RWPE2 (cell line): Measurements from ENCODE around the gene LMLN.

Experiments used
- ATAC-seq: fragments of 200-7000 bp; cut with Tn5 transposase; 3 replicates; pipeline ENCODE4 v1.9.1; 2021; ENCODE audit warnings: low read depth
- DNase-seq: peaks from one replicate; pipeline ENCODE4 v3.0.0-alpha.2; 2020; ENCODE audit warnings: low spot score
- H3K27ac ChIP-seq: fragments of 450-650 bp; 2 replicates; pipeline ENCODE4 v1.5.1; 2017; ENCODE audit warnings: mild to moderate bottlenecking; ENCODE audit not compliant: poor library complexity, severe bottlenecking
- H3K27me3 ChIP-seq: fragments of 250-450 bp; sonication (Bioruptor Pico); 2 replicates; pipeline ENCODE4 v1.5.1; 2021; ENCODE audit warnings: mild to moderate bottlenecking, moderate library complexity; ENCODE audit not compliant: insufficient read depth, poor library complexity, severe bottlenecking
- H3K36me3 ChIP-seq: fragments of 250-450 bp; sonication (Bioruptor Pico); 2 replicates; pipeline ENCODE4 v1.5.1; 2020; ENCODE audit warnings: low read depth, mild to moderate bottlenecking, moderate library complexity
- H3K4me1 ChIP-seq: fragments of 250-450 bp; sonication (Bioruptor Pico); 2 replicates; pipeline ENCODE4 v1.5.1; 2021; ENCODE audit warnings: mild to moderate bottlenecking, moderate library complexity; ENCODE audit not compliant: insufficient read depth, poor library complexity, severe bottlenecking
- H3K4me3 ChIP-seq: fragments of 250-450 bp; sonication (Bioruptor Pico); 2 replicates; pipeline ENCODE4 v1.5.1; 2021; ENCODE audit warnings: mild to moderate bottlenecking, moderate library complexity; ENCODE audit not compliant: severe bottlenecking
- H3K9me3 ChIP-seq: fragments of 250-450 bp; sonication (Bioruptor Pico); 2 replicates; pipeline ENCODE4 v1.5.1; 2021; ENCODE audit warnings: mild to moderate bottlenecking, moderate library complexity; ENCODE audit not compliant: severe bottlenecking
- CTCF ChIP-seq: fragments of 450-650 bp; IDR thresholded peaks from one replicate; pipeline ENCODE4 v1.5.1; 2017; ENCODE audit warnings: mild to moderate bottlenecking, moderate library complexity; ENCODE audit not compliant: poor library complexity, severe bottlenecking

The LMLN gene

GRCh38 chr3:197952440-197952839, 7.6 kb upstream of the LMLN start:
- Histone ChIP-seq H3K4me3 (no peak overlapping the region), H3K36me3 (peaks cover 60% of the 10 kb centered on the region), H3K9me3 (no peaks in the 10 kb centered on the region), H3K27me3 (no peaks in the 10 kb centered on the region), H3K27ac (peak overlapping the region; percentile 62), H3K4me1 (peaks cover 22% of the 10 kb centered on the region)
- DNase-seq (no peak), ATAC-seq (no peak)
- no peak for TF ChIP-seq CTCF

- no peaks in the 10 kb centered on the region for H3K9me3 ChIP-seq
- H3K4me3 ChIP-seq = no peak overlapping the region
- peak overlapping the region; percentile 62 for H3K27ac ChIP-seq
- peaks cover 30% of the 10 kb centered on the region for H3K4me1 ChIP-seq
- no peak for DNase-seq
- no peak for TF ChIP-seq CTCF
- H3K27me3 ChIP-seq = no peaks in the 10 kb centered on the region
- ATAC-seq = no peak
- H3K36me3 ChIP-seq = peaks cover 60% of the 10 kb centered on the region
Observed at GRCh38 chr3:197953325-197953724, 6.7 kb upstream of the LMLN start.

GRCh38 chr3:197953881-197954280, 6.1 kb upstream of the LMLN start:
- ATAC-seq (no peak), DNase-seq (no peak)
- no peak for TF ChIP-seq CTCF
- Histone ChIP-seq H3K27me3 (no peaks in the 10 kb centered on the region), H3K4me1 (peaks cover 33% of the 10 kb centered on the region), H3K9me3 (no peaks in the 10 kb centered on the region), H3K4me3 (no peak overlapping the region), H3K36me3 (peaks cover 60% of the 10 kb centered on the region), H3K27ac (peak overlapping the region; percentile 62)

GRCh38 chr3:197955892-197956477, 4.0 kb upstream of the LMLN start:
- Histone ChIP-seq H3K36me3 (peaks cover 53% of the 10 kb centered on the region), H3K27ac (peak overlapping the region; percentile 64), H3K4me1 (peaks cover 36% of the 10 kb centered on the region), H3K27me3 (no peaks in the 10 kb centered on the region), H3K9me3 (no peaks in the 10 kb centered on the region), H3K4me3 (no peak overlapping the region)
- no peak for TF ChIP-seq CTCF
- DNase-seq (no peak), ATAC-seq (no peak)

- Histone ChIP-seq H3K4me1 (peaks cover 31% of the 10 kb centered on the region), H3K36me3 (peaks cover 47% of the 10 kb centered on the region), H3K9me3 (no peaks in the 10 kb centered on the region), H3K27me3 (no peaks in the 10 kb centered on the region), H3K4me3 (no peak overlapping the region), H3K27ac (peak overlapping the region; percentile 64)
- ATAC-seq (no peak), DNase-seq (no peak)
- no peak for TF ChIP-seq CTCF
Observed at GRCh38 chr3:197956626-197956988, 3.4 kb upstream of the LMLN start.
